Measurements from ENCODE around the gene TSPAN2.

GRCh38 chr1:115117298-115117697 is 28.0 kb upstream of the TSPAN2 start:
- TF ChIP-seq CTCF (conservative IDR thresholded peaks at IDR 0.05) (no peak; the same call in 1 of the 2 replicates), EZH2 (IDR thresholded peaks at IDR 0.05; ENCODE audit: low read depth) (no peak)

Measured in PC-9 (cell line).